WTC11 (cell line): ENCODE results near the gene LEFTY2. TPM values are rescaled to one million over a fixed set of nuclear protein-coding genes. Genes with fewer than 3 reads are reported as not detected.
"Not testable (repeated sequence)": the region's sequence is repeated elsewhere in the genome, so short reads cannot be mapped to it uniquely, and the experiment has no call there.

ENCODE experiments used
- ATAC-seq: fragments of 200-7000 bp; cut with Tn5 transposase; 2 replicates; pipeline ENCODE4 v1.10.0; 2021; ENCODE audit warnings: mild to moderate bottlenecking, moderate library complexity
- CTCF ChIA-PET: fragments of 300-600 bp; sonication (Branson Sonifier 250); formaldehyde crosslinking; loops from one replicate; lab custom pipeline; 2021; ENCODE audit warnings: antibody characterized with exemption; lab: Charles Lee
- POLR2A ChIA-PET: fragments of 350-600 bp; sonication (Branson Sonifier 250); formaldehyde crosslinking; loops from one replicate; lab custom pipeline; 2021; ENCODE audit warnings: antibody characterized with exemption; lab: Charles Lee
- DNase-seq: peaks from one replicate; pipeline ENCODE4 v3.0.0; 2021; ENCODE audit warnings: low spot score
- H3K27ac Mint-ChIP-seq: 2 replicates; pipeline ENCODE4 v1.8.0; 2021; ENCODE audit warnings: mixed read lengths
- H3K27me3 Mint-ChIP-seq: 2 replicates; pipeline ENCODE4 v1.8.0; 2021; ENCODE audit warnings: low read depth, mild to moderate bottlenecking, moderate library complexity, mixed read lengths
- H3K36me3 Mint-ChIP-seq: 2 replicates; pipeline ENCODE4 v1.8.0; 2021; ENCODE audit warnings: mixed read lengths
- H3K4me1 Mint-ChIP-seq: 2 replicates; pipeline ENCODE4 v1.8.0; 2022; ENCODE audit warnings: mixed read lengths
- H3K4me3 Mint-ChIP-seq: 2 replicates; pipeline ENCODE4 v1.8.0; 2021; ENCODE audit warnings: mild to moderate bottlenecking, moderate library complexity, mixed read lengths
- H3K9me3 Mint-ChIP-seq: 2 replicates; pipeline ENCODE4 v1.8.0; 2021; ENCODE audit warnings: mixed read lengths
- ATF3 ChIP-seq: sonication (generic); formaldehyde crosslinking; conservative IDR thresholded peaks from 2 replicates; pipeline ENCODE4 v1.8.1; 2022; ENCODE audit warnings: mild to moderate bottlenecking, missing genetic modification reagents
- CREM ChIP-seq: sonication (generic); formaldehyde crosslinking; IDR thresholded peaks from 2 replicates; pipeline ENCODE4 v1.8.1; 2022; ENCODE audit warnings: mild to moderate bottlenecking, missing genetic modification reagents, moderate library complexity
- ETV6 ChIP-seq: sonication (generic); formaldehyde crosslinking; IDR thresholded peaks from 2 replicates; pipeline ENCODE4 v1.8.1; 2022; ENCODE audit warnings: mild to moderate bottlenecking, missing genetic modification reagents
- FOXJ3 ChIP-seq: sonication (generic); formaldehyde crosslinking; IDR thresholded peaks from 2 replicates; pipeline ENCODE4 v1.9.0; 2021; ENCODE audit warnings: missing genetic modification reagents, mild to moderate bottlenecking, borderline replicate concordance
- FOXK1 ChIP-seq: sonication (generic); formaldehyde crosslinking; IDR thresholded peaks from 2 replicates; pipeline ENCODE4 v1.8.0; 2022; ENCODE audit warnings: mild to moderate bottlenecking, moderate library complexity, missing genetic modification reagents
- GABPB1 ChIP-seq: sonication (generic); formaldehyde crosslinking; IDR thresholded peaks from 2 replicates; pipeline ENCODE4 v1.8.1; 2023; ENCODE audit warnings: mild to moderate bottlenecking, missing genetic modification reagents
- NFE2L1 ChIP-seq: sonication (generic); formaldehyde crosslinking; IDR thresholded peaks from 2 replicates; pipeline ENCODE4 v1.8.1; 2023; ENCODE audit warnings: missing genetic modification reagents
- NR1H2 ChIP-seq: sonication (generic); formaldehyde crosslinking; IDR thresholded peaks from 2 replicates; pipeline ENCODE4 v1.9.0; 2021; ENCODE audit warnings: mild to moderate bottlenecking, moderate library complexity, missing genetic modification reagents
- NR2C2 ChIP-seq: sonication (generic); formaldehyde crosslinking; IDR thresholded peaks from 2 replicates; pipeline ENCODE4 v1.8.0; 2022; ENCODE audit warnings: mild to moderate bottlenecking, missing genetic modification reagents
- STAT6 ChIP-seq: sonication (generic); formaldehyde crosslinking; conservative IDR thresholded peaks from 2 replicates; pipeline ENCODE4 v1.8.1; 2023; ENCODE audit warnings: mild to moderate bottlenecking, low read depth, missing genetic modification reagents, moderate library complexity
- TP53 ChIP-seq: sonication (generic); formaldehyde crosslinking; IDR thresholded peaks from 2 replicates; pipeline ENCODE4 v1.8.1; 2023; ENCODE audit warnings: mild to moderate bottlenecking, missing genetic modification reagents
- USF2 ChIP-seq: sonication (generic); formaldehyde crosslinking; IDR thresholded peaks from 2 replicates; pipeline ENCODE4 v1.8.1; 2023; ENCODE audit warnings: mild to moderate bottlenecking, missing genetic modification reagents, moderate library complexity
- ZNF232 ChIP-seq: sonication (generic); formaldehyde crosslinking; IDR thresholded peaks from 2 replicates; pipeline ENCODE4 v1.8.0; 2022; ENCODE audit warnings: mild to moderate bottlenecking, missing genetic modification reagents
- ZNF425 ChIP-seq: fragments of 250-450 bp; sonication (Bioruptor Pico); conservative IDR thresholded peaks from 2 replicates; pipeline ENCODE4 v1.9.0; 2021; ENCODE audit warnings: mild to moderate bottlenecking
- total RNA-seq: library from RNA; stranded (reverse); gene quantifications from 3 replicates; pipeline ENCODE4 v1.2.3, GENCODE V29; 2021
- TF ChIP-seq, protein P1 (sequence below): fragments of 200-600 bp; IDR thresholded peaks from 2 replicates; pipeline ENCODE4 v1.8.0; 2022; ENCODE audit warnings: antibody characterized with exemption
- TF ChIP-seq, protein P2 (sequence below): fragments of 250-450 bp; sonication (Bioruptor Pico); IDR thresholded peaks from 2 replicates; pipeline ENCODE4 v1.9.0; 2021; ENCODE audit warnings: mild to moderate bottlenecking, borderline replicate concordance
- TF ChIP-seq, protein P3 (sequence below): sonication (generic); formaldehyde crosslinking; IDR thresholded peaks from 2 replicates; pipeline ENCODE4 v1.8.0; 2022; ENCODE audit warnings: missing genetic modification reagents

The LEFTY2 gene
- total RNA-seq, 1 experiment from 2014 or later = 15.5 TPM

- H3K9me3 Mint-ChIP-seq, H3K4me3 Mint-ChIP-seq, DNase-seq, CTCF ChIA-PET, ATAC-seq, H3K27me3 Mint-ChIP-seq, H3K36me3 Mint-ChIP-seq: not testable (repeated sequence)
- H3K4me1 Mint-ChIP-seq = peaks cover 12% of the 10 kb centered on the region
- POLR2A ChIA-PET = interaction anchor here (0.7 kb wide), 1 partner anchor 40 kb away, joined by 3 read pairs; no protein-coding TSS in a partner anchor
- peak overlapping the region; percentile 53; the same call in 1 of the 2 replicates for H3K27ac Mint-ChIP-seq
These were observed 11.6 kb downstream of the LEFTY2 start for GRCh38 chr1:225929462-225929861.

GRCh38 chr1:225928186-225929175, 12.5 kb downstream of the LEFTY2 start:
- ATAC-seq = no peak
- no peak for DNase-seq
- Mint-ChIP-seq H3K9me3 (no peaks in the 10 kb centered on the region), H3K27me3 (no peaks in the 10 kb centered on the region), H3K36me3 (no peaks in the 10 kb centered on the region), H3K4me1 (peaks cover 13% of the 10 kb centered on the region), H3K4me3 (no peak overlapping the region), H3K27ac (no peak overlapping the region)
- ChIA-PET CTCF (no interaction called here), POLR2A (no interaction called here)
- TF ChIP-seq ZNF232 (CRISPR knock-in tag) (no peak), NR2C2 (CRISPR knock-in tag) (no peak), STAT6 (CRISPR knock-in tag) (no peak), NFE2L1 (CRISPR knock-in tag) (no peak), FOXK1 (no peak), FOXJ3 (no peak), TP53 (CRISPR knock-in tag) (no peak), ZNF425 (CRISPR knock-in tag) (no peak), ETV6 (CRISPR knock-in tag) (no peak), NR1H2 (CRISPR knock-in tag) (no peak), ATF3 (no peak), GABPB1 (CRISPR knock-in tag) (no peak), USF2 (CRISPR knock-in tag) (no peak), CREM (CRISPR knock-in tag) (no peak)
- TF ChIP-seq, protein P1, sequence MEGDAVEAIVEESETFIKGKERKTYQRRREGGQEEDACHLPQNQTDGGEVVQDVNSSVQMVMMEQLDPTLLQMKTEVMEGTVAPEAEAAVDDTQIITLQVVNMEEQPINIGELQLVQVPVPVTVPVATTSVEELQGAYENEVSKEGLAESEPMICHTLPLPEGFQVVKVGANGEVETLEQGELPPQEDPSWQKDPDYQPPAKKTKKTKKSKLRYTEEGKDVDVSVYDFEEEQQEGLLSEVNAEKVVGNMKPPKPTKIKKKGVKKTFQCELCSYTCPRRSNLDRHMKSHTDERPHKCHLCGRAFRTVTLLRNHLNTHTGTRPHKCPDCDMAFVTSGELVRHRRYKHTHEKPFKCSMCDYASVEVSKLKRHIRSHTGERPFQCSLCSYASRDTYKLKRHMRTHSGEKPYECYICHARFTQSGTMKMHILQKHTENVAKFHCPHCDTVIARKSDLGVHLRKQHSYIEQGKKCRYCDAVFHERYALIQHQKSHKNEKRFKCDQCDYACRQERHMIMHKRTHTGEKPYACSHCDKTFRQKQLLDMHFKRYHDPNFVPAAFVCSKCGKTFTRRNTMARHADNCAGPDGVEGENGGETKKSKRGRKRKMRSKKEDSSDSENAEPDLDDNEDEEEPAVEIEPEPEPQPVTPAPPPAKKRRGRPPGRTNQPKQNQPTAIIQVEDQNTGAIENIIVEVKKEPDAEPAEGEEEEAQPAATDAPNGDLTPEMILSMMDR = no peak
- TF ChIP-seq, protein P2, sequence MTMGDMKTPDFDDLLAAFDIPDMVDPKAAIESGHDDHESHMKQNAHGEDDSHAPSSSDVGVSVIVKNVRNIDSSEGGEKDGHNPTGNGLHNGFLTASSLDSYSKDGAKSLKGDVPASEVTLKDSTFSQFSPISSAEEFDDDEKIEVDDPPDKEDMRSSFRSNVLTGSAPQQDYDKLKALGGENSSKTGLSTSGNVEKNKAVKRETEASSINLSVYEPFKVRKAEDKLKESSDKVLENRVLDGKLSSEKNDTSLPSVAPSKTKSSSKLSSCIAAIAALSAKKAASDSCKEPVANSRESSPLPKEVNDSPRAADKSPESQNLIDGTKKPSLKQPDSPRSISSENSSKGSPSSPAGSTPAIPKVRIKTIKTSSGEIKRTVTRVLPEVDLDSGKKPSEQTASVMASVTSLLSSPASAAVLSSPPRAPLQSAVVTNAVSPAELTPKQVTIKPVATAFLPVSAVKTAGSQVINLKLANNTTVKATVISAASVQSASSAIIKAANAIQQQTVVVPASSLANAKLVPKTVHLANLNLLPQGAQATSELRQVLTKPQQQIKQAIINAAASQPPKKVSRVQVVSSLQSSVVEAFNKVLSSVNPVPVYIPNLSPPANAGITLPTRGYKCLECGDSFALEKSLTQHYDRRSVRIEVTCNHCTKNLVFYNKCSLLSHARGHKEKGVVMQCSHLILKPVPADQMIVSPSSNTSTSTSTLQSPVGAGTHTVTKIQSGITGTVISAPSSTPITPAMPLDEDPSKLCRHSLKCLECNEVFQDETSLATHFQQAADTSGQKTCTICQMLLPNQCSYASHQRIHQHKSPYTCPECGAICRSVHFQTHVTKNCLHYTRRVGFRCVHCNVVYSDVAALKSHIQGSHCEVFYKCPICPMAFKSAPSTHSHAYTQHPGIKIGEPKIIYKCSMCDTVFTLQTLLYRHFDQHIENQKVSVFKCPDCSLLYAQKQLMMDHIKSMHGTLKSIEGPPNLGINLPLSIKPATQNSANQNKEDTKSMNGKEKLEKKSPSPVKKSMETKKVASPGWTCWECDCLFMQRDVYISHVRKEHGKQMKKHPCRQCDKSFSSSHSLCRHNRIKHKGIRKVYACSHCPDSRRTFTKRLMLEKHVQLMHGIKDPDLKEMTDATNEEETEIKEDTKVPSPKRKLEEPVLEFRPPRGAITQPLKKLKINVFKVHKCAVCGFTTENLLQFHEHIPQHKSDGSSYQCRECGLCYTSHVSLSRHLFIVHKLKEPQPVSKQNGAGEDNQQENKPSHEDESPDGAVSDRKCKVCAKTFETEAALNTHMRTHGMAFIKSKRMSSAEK = no peak
- TF ChIP-seq, protein P3, sequence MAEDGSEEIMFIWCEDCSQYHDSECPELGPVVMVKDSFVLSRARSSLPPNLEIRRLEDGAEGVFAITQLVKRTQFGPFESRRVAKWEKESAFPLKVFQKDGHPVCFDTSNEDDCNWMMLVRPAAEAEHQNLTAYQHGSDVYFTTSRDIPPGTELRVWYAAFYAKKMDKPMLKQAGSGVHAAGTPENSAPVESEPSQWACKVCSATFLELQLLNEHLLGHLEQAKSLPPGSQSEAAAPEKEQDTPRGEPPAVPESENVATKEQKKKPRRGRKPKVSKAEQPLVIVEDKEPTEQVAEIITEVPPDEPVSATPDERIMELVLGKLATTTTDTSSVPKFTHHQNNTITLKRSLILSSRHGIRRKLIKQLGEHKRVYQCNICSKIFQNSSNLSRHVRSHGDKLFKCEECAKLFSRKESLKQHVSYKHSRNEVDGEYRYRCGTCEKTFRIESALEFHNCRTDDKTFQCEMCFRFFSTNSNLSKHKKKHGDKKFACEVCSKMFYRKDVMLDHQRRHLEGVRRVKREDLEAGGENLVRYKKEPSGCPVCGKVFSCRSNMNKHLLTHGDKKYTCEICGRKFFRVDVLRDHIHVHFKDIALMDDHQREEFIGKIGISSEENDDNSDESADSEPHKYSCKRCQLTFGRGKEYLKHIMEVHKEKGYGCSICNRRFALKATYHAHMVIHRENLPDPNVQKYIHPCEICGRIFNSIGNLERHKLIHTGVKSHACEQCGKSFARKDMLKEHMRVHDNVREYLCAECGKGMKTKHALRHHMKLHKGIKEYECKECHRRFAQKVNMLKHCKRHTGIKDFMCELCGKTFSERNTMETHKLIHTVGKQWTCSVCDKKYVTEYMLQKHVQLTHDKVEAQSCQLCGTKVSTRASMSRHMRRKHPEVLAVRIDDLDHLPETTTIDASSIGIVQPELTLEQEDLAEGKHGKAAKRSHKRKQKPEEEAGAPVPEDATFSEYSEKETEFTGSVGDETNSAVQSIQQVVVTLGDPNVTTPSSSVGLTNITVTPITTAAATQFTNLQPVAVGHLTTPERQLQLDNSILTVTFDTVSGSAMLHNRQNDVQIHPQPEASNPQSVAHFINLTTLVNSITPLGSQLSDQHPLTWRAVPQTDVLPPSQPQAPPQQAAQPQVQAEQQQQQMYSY = no peak
